ENCODE data around the gene NRDC.

DNA sequence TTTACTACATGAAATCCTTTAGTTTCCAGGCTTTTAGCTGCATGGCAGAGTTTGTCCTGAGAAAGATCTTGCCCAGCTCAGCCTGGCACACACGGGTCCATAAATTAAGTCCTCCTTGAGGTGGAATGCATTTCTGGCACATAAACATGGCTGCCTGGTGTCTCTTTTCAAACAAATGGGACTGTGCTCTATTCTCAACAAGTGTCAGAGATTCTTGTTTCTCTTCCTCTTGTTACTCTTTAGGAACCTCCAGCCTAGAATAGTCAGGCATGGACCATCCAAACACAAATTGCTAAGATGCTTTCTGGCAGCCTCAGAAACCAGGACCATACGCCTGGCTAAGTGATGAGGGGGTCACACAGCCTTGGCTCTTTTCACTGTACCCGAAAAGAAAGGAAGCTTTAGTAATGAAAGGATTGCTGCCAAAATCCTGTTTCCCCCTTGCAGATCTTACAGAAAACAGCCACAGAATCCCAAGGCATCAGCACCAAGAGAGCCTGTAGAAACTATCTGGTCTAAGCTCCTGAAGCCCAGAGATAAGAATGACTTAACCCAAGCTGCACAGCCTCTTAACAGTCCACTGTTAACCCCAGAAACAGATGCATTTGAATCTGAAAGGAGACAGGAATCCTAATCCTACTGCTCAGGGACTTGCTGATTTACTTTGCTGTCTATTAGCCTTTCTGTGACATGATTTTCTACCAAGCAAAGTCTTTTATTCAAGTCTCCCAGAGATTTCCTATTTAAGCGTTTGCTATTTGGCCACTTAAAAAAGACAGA, 31.9 kb upstream of the NRDC start:
- TF ChIP-seq CTCF (IDR thresholded peaks at IDR 0.05) = no peak
- TF ChIP-seq POLR2A (IDR thresholded peaks at IDR 0.05) = no peak
